IPS-15b (cell line): ENCODE data around the gene SS18L1.

Source experiments
- H3K27me3 ChIP-seq: one replicate; pipeline ENCODE4 v1.6.1; 2013; ENCODE audit warnings: low read length; ENCODE audit not compliant: control insufficient read depth, insufficient read depth
- H3K36me3 ChIP-seq: one replicate; pipeline ENCODE4 v1.6.1; 2013; ENCODE audit warnings: low read length; ENCODE audit not compliant: control insufficient read depth, insufficient read depth
- H3K4me1 ChIP-seq: one replicate; pipeline ENCODE4 v1.6.1; 2013; ENCODE audit warnings: mild to moderate bottlenecking, low read length; ENCODE audit not compliant: control insufficient read depth, insufficient read depth
- H3K4me3 ChIP-seq: one replicate; pipeline ENCODE4 v1.5.1; 2013; ENCODE audit warnings: low read depth, low read length
- H3K9ac ChIP-seq: one replicate; pipeline ENCODE4 v1.6.1; 2013; ENCODE audit warnings: low read depth, mild to moderate bottlenecking, low read length
- H3K9me3 ChIP-seq: one replicate; pipeline ENCODE4 v1.6.1; 2013; ENCODE audit warnings: mild to moderate bottlenecking, low read length; ENCODE audit not compliant: control insufficient read depth, insufficient read depth

The SS18L1 gene

DNA sequence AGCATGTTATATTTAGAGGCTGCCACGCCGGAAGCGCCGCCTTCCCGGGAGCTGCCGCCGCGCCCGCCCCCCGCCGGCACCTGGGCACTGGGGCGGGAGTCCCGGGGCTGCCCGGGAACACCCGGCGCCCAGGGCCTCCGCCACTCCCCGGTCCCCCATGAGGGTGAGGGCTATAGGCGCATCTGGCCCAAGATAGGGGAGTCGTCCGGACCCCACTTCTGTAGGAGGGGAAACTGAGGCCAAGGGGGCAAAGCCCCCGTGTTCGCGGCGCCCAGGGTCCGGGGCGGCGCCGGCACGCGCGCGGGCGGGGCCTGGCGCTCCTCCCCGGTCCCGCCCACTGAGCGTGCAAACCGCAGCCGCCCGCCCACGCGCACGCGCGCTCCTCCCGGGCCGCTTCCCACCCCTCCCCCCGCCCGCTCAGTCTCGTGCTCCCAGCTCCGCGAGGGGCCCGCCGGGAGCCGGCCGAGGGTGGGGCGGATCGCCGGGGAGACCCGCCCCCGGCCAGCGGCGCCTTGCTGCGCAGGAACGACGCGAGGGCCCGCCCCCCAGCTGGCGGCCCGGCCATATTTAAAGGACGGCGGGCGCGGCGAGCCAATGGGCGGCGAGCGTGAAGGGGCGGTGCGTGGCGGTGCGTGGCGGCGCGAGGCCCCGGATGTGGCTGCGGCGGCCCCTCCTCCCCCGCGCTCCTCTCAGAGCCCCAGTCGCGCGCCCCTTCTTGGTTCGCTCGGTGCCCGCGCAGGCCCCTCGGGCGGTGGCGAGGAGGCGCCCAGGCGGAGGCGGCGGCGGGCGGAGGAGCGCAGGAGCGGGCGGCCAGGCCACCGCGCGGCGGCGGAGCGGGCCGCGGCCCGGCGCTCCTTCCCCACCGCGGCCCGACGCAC lies 21.6 kb upstream of the SS18L1 start, which contains the start of gene LSM14B:
TSS of gene LSM14B (plus strand) at position 700 of the 878 bp plus-strand sequence. CDS start 192 bp downstream, outside the sequence.
- Histone ChIP-seq H3K36me3 (peaks cover 26% of the 10 kb centered on the region), H3K27me3 (no peaks in the 10 kb centered on the region), H3K4me3 (peak within 1 kb of the TSS; percentile 86), H3K4me1 (peaks cover 6% of the 10 kb centered on the region), H3K9ac (peak within 1 kb of the TSS; percentile 81), H3K9me3 (no peaks in the 10 kb centered on the region)

DNA sequence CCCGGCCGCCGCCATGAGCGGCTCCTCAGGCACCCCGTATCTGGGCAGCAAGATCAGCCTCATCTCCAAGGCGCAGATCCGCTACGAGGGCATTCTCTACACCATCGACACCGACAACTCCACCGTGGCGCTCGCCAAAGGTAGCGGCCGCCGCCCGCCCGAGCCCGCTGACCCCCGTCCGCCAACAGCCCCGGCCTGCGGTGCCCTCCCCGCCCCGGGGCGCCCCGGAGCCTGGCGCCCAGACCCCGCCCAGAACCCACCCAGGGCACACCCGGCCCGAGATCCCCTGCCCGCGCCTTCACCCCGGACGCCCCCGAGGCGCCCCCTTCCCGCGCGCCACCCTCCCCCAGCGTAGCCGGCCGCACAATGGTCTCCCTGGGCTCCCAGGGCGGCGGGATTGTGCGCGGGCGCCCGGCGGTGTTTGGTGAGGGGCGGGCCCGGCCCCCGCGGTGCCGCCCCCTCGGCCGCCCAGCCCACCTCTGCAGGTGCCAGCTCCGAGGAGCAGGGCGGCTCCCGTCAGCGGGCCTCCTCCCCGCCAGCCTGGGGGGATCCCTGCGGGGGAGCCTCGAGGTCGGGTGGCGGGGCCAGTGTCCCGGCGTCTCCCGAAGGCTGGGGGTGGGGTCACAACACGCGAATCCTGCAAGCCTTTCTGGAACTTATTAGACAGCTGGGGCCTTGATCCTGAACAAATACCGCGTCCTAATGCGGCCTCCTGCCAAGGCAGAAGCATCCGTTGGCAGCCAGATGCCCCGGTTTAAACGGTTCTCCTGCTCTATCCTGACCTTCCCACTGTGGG lies 20.7 kb upstream of the SS18L1 start:
- Histone ChIP-seq H3K4me1 (peaks cover 6% of the 10 kb centered on the region), H3K9ac (peak overlapping the region; percentile 73), H3K27me3 (no peaks in the 10 kb centered on the region), H3K4me3 (peak overlapping the region; percentile 86), H3K36me3 (peaks cover 34% of the 10 kb centered on the region), H3K9me3 (no peaks in the 10 kb centered on the region)

DNA sequence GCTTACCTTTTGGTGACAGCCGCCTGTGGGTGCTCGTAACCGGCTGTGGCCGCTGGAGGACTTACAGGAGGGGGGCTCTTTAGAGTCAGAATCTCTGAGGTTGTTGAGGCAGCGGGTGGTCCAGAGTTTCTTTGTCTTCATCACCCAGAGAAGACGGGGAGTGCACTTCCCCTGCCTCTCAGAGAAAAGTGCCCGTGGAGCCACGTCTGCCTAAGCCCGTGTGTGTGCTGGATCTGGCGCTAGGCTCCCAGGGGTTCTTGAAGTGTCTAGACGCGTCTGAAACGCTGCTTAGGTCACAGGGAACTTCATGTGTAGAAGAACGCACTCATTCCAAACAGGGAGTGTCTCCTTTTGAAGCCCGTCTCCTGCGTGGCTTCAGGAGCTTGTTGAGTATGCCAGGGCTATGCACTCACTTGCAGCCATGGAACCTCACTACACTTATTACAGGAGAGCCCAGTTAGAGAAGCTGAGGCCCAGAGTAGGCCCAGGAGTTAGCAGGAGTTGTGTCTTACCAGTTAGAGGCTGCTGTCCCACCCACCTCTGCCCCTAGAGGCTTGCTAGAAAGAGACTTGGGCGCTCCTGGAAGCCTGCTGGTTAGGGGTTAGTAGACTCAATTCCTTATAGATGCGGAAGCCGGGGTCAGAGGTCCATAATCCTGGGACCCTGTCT lies 20.0 kb upstream of the SS18L1 start:
- Histone ChIP-seq H3K9ac (peak overlapping the region; percentile 9), H3K4me3 (peak overlapping the region; percentile 86), H3K9me3 (no peaks in the 10 kb centered on the region), H3K27me3 (no peaks in the 10 kb centered on the region), H3K36me3 (peaks cover 42% of the 10 kb centered on the region), H3K4me1 (peaks cover 6% of the 10 kb centered on the region)

DNA sequence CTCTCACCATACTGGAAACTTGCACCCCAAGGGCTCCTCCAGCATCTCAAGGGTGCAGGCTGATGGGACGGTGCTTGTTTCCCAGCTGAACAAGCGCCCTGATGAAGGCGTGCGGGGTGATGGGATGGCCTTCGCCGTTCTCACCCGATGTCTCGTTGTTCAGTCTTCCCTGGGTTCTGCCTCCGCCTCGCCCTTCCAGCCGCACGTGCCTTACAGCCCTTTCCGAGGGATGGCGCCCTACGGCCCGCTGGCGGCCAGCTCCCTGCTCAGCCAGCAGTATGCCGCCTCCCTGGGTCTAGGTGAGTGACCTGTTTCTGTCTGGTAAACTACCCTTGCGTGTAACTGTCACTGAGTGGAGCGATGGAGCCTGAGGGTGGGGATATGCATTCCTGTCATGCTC lies 17.4 kb upstream of the SS18L1 start:
- H3K4me3 ChIP-seq: no peak overlapping the region
- peaks cover 6% of the 10 kb centered on the region for H3K4me1 ChIP-seq
- H3K36me3 ChIP-seq: peaks cover 66% of the 10 kb centered on the region
- no peaks in the 10 kb centered on the region for H3K27me3 ChIP-seq
- no peak overlapping the region for H3K9ac ChIP-seq
- H3K9me3 ChIP-seq: no peaks in the 10 kb centered on the region

DNA sequence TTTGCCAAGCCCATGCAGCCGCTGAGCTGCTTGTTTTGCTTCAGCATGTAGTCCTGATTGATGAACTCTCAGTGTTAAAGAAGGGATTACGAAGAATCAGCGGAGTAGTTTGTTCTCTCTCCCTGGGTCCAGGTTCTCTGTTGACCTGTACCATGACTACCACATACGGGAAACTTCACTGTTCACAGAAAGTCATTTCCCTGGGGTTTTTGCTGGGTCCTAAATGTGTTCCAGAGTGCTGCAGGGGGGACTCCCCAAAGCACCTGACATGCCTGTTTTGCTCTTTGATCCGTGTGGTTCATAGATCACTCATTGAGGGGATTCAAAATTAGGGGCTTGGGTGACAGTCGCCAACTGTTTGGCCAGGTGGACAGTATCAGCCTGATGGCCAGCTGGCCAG lies 15.8 kb upstream of the SS18L1 start:
- Histone ChIP-seq H3K9ac (no peak overlapping the region), H3K4me3 (no peak overlapping the region), H3K27me3 (no peaks in the 10 kb centered on the region), H3K4me1 (peaks cover 6% of the 10 kb centered on the region), H3K9me3 (no peaks in the 10 kb centered on the region), H3K36me3 (peaks cover 82% of the 10 kb centered on the region)

DNA sequence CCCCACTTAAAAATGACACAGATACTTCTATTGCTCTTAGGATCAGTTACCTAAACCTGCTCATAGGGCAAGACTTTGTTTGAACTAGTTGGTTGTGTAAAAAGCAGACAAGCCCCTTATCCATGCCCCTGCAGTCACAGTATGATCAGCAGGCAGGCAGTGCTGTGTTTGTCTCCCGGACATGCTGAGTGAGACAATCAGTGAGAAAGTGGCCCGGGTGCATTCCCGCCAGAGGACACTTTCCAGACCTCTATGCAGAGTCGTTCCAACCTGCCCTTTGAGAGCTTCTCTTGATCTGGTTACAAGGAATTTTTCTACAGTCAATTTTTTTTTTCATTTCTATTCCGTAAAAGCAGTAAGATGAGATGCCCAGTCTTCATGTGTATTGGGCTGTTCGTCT lies 15.1 kb upstream of the SS18L1 start:
- Histone ChIP-seq H3K9me3 (no peaks in the 10 kb centered on the region), H3K4me3 (no peak overlapping the region), H3K36me3 (peaks cover 89% of the 10 kb centered on the region), H3K9ac (no peak overlapping the region), H3K4me1 (peaks cover 6% of the 10 kb centered on the region), H3K27me3 (no peaks in the 10 kb centered on the region)

DNA sequence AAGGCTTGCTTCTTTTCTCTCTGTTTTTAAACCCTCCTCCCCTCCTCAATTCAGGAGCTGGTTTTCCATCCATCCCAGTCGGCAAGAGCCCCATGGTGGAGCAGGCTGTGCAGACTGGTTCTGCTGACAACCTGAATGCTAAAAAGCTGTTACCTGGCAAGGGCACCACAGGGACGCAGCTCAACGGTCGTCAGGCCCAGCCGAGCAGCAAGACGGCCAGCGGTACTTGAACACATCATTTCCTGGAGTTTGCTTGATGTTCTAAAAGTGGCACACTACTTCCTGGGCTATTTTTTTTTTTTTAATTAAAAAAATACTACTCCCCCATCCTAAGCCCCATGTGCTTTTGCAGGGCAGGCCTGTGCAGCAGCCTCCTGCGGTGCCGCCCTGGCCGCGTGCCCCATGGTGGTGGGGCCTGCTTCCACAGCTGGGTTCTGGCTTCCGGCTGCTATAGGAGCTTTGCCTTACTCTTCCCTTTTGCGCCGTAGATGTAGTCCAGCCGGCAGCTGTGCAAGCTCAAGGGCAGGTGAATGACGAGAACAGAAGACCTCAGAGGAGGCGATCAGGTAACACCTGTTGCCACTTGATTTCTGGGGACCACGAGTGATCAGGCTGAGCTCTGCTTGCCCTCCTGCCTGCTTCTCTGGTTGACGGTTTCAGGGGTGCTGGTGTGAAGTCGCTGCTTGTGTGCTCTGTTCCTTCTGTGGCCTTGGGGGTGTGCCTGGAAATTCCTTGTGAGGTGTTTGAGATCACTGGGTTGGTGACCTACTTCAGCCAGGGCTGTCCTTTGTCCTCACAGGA lies 13.6 kb upstream of the SS18L1 start:
- Histone ChIP-seq H3K27me3 (no peaks in the 10 kb centered on the region), H3K9me3 (no peaks in the 10 kb centered on the region), H3K9ac (no peak overlapping the region), H3K36me3 (peaks cover 92% of the 10 kb centered on the region), H3K4me3 (no peak overlapping the region), H3K4me1 (no peaks in the 10 kb centered on the region)

DNA sequence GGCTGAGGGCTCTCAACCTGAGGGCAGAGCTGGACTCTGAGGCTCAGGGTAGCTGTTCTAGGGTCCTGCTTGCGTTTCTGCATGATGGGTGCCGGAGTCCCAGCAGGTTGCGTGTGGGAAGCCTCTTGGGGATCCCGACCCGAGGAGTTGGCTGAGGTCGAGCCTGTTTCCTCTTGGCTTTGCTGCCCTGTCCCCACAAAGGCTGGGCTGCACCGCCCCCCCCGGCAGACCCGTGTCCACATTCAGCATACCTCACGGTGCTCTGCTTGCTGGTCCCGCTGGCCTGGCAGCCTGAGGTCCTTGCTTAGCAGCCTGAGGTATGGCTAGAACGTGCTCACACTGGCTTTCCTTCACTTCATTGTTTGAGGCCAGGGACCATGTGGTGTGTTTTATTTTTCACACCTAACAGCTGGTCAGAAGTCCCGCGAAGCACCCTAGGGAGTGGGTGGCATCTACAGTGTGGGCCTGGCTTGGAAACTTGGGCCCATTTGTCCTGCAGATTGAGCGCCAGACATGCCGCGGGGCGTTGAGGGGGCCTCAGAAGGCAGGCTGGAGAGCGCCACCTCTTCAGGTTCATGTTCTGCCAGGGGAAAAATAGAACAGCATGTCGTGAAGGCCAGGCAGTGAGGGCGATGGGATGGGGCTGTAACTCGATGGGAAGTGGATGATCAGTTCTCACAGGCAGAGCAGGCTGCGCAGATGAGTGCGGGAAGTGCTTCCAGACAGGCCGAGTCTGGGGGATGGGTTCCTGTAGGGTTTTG lies 11.8 kb upstream of the SS18L1 start:
- no peak overlapping the region for H3K4me3 ChIP-seq
- H3K27me3 ChIP-seq: no peaks in the 10 kb centered on the region
- H3K4me1 ChIP-seq: no peaks in the 10 kb centered on the region
- H3K9me3 ChIP-seq: no peaks in the 10 kb centered on the region
- no peak overlapping the region for H3K9ac ChIP-seq
- H3K36me3 ChIP-seq: peaks cover 91% of the 10 kb centered on the region

DNA sequence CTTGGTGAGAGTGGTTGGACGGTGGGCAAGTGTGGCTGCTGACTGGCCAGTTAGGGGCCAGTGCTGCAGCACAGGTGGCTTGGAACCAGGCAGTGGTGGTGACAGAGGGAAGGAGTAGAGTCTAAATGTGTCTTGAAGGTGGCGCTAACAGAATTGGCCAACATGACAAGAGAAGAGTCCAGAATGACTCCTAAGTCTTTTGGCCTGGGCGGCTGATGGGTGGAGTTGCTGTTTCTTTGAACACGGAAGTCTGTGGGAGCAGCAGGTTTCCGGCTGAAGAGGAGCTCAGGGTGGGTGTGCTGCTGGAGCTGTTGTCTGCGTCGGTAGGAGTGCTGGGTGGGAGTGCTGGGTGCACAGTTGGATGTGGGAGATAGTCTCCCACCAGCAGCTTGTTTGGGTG lies 11.1 kb upstream of the SS18L1 start:
- no peak overlapping the region for H3K4me3 ChIP-seq
- no peaks in the 10 kb centered on the region for H3K27me3 ChIP-seq
- no peaks in the 10 kb centered on the region for H3K9me3 ChIP-seq
- H3K4me1 ChIP-seq: no peaks in the 10 kb centered on the region
- no peak overlapping the region for H3K9ac ChIP-seq
- H3K36me3 ChIP-seq: peaks cover 89% of the 10 kb centered on the region

DNA sequence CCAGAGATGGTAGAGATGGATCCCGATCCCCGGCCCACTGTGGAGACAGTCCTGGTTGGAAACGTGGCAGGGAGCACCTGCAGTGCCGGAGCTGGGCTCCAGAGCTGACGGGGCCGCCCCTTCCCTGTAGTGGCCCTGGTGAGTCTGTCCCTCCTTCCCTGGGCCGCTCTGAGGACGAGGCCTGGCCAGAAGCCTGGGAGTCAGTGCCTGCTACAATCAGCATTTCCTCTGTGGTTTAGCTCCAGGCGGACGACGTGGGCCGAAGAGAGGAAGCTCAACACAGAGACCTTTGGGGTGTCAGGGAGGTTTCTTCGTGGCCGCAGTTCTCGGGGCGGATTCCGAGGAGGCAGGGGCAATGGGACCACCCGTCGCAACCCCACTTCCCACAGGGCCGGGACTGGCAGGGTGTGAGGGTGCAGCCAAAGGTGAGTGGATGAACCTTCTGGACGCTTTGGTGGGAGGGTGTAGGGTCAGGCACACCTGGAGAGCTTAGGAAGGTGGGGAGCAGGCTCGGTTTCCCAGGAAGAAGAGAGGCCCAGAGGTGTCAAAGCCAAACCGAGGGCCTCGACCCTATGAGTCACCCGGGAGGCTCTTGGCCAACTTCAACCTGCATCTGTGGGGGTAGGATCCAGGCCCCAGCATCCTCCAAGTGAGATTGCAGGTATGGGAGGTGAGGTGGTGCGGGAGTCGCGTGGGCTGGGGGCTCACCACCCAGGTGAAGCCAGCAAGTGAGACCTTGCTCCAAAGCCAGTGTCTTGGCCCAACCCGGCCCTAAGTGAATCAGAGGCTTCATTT lies 10.3 kb upstream of the SS18L1 start:
- no peaks in the 10 kb centered on the region for H3K4me1 ChIP-seq
- peaks cover 89% of the 10 kb centered on the region for H3K36me3 ChIP-seq
- no peak overlapping the region for H3K9ac ChIP-seq
- H3K4me3 ChIP-seq: no peak overlapping the region
- H3K9me3 ChIP-seq: no peaks in the 10 kb centered on the region
- no peaks in the 10 kb centered on the region for H3K27me3 ChIP-seq
